PC-9 (cell line): ENCODE data around the gene ABLIM2.

Experiments used
- CTCF ChIP-seq: fragments of 200-600 bp; sonication (generic); conservative IDR thresholded peaks from 2 replicates; pipeline ENCODE4 v1.6.1; 2017; ENCODE audit warnings: mixed run types, antibody characterized with exemption, mild to moderate bottlenecking, moderate library complexity
- EZH2 ChIP-seq: fragments of 200-600 bp; sonication (generic); IDR thresholded peaks from 2 replicates; pipeline ENCODE4 v1.8.0; 2017; ENCODE audit warnings: antibody characterized with exemption, low read depth

DNA sequence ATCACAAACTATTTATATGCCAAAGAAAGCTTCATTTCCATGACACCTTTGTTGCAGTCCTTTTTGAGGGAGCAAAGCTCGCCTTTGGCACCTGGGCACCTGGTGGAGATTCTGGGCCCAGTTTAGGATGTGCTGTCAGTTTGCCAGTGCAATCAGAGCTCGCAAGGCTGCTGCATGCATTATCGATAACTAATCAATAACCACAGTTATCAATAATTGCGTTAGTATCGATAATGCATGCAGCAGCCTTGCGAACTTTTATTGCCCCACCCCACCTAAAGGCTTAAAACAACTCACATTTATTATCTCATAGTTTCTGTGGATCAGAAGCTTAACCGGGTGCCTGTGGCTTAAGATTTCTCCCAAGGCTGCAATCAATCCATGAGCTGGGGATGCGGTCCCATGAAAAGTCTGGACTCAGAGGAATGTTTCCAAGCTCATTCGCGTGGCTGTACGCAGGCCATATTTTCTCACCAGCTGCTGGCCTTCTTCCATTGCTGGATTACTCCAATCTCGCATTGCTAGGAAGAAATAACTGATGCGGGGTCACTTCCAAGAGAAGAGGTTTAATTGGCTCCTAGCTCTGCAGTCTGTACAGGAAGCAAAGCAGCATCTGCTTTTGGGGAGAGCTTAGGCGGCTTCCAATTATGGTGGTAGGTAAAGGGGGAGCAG, 212.8 kb downstream of the ABLIM2 start:
- TF ChIP-seq CTCF (no peak), EZH2 (no peak)
